B cell (primary cell): ENCODE results near the gene NUMBL. TPM values are rescaled to one million over a fixed set of nuclear protein-coding genes. Genes with fewer than 3 reads are reported as not detected.

Source experiments
- ATAC-seq: fragments of 200-7000 bp; cut with Tn5 transposase; one replicate; pipeline ENCODE4 v1.10.0; 2021; ENCODE audit warnings: low read depth, mild to moderate bottlenecking, moderate number of reproducible peaks, moderate library complexity
- CTCF ChIA-PET: fragments of 350-600 bp; sonication (Branson Sonifier 250); formaldehyde crosslinking; loops from one replicate; lab custom pipeline; 2021; ENCODE audit warnings: antibody characterized with exemption, inconsistent platforms; lab: Charles Lee
- POLR2A ChIA-PET: fragments of 350-600 bp; sonication (Branson Sonifier 250); formaldehyde crosslinking; loops from one replicate; lab custom pipeline; 2021; ENCODE audit warnings: antibody characterized with exemption; lab: Charles Lee
- DNase-seq: peaks from one replicate; pipeline ENCODE4 v3.0.0; 2013
- H2AFZ ChIP-seq: 2 replicates; pipeline ENCODE4 v1.6.1; 2012; ENCODE audit warnings: mild to moderate bottlenecking, low read depth, low read length; ENCODE audit not compliant: insufficient read depth, poor library complexity, severe bottlenecking
- H3K27ac ChIP-seq, 2 donors: 1 replicate in 1 of 2; 2 replicates in 1 of 2; pipeline ENCODE4 v1.5.1; 2012 to 2013; ENCODE audit warnings: low read length in 2 of 2, mild to moderate bottlenecking in 2 of 2, moderate library complexity in 1 of 2
- H3K27me3 ChIP-seq, 4 experiments: fragments of 200-600 bp in 1 of 4; sonication (generic) in 1 of 4; replicated peaks in 1 of 4; 1 replicate in 2 of 4; 2 replicates in 2 of 4; pipeline versions ENCODE4 v1.6.1 to v1.7.0; 2013 to 2016; ENCODE audit warnings: low read length in 3 of 4, mild to moderate bottlenecking in 2 of 4, mixed read lengths in 1 of 4, moderate library complexity in 1 of 4; ENCODE audit not compliant: insufficient read depth in 4 of 4, control insufficient read depth in 3 of 4; ENCODE audit errors: control extremely low read depth in 1 of 4
- H3K36me3 ChIP-seq, 2 experiments: replicated peaks in 1 of 2; 1 replicate in 1 of 2; 2 replicates in 1 of 2; pipeline versions ENCODE4 v1.6.1 to v1.7.1; 2013; ENCODE audit warnings: low read length in 1 of 2; ENCODE audit not compliant: insufficient read depth in 2 of 2, control insufficient read depth in 1 of 2; ENCODE audit errors: control extremely low read depth in 1 of 2, extremely low read depth in 1 of 2
- H3K4me1 ChIP-seq, 2 donors: fragments of 200-600 bp in 1 of 2; sonication (generic) in 1 of 2; 1 replicate in 1 of 2; 2 replicates in 1 of 2; pipeline versions ENCODE4 v1.5.1 to v1.6.1; 2013 to 2017; ENCODE audit warnings: low read length in 2 of 2; ENCODE audit not compliant: control insufficient read depth in 2 of 2, insufficient read depth in 2 of 2
- H3K4me2 ChIP-seq: replicated peaks from 2 replicates; pipeline ENCODE3; 2012; ENCODE audit warnings: mild to moderate bottlenecking, low read depth, low read length; ENCODE audit not compliant: poor library complexity, severe bottlenecking
- H3K4me3 ChIP-seq, 5 experiments: fragments of 200-600 bp in 1 of 5; sonication (generic) in 1 of 5; 1 replicate in 3 of 5; 2 replicates in 2 of 5; pipeline versions ENCODE4 v1.5.1 to v1.7.0; 2011 to 2016; ENCODE audit warnings: low read length in 4 of 5, mild to moderate bottlenecking in 4 of 5, low read depth in 2 of 5, control low read depth in 1 of 5, moderate library complexity in 1 of 5; ENCODE audit not compliant: insufficient read depth in 1 of 5; ENCODE audit errors: control extremely low read depth in 1 of 5, extremely low read depth in 1 of 5
- H3K79me2 ChIP-seq: fragments of 200-600 bp; sonication (generic); one replicate; pipeline ENCODE4 v1.6.0; 2016; ENCODE audit warnings: low read length; ENCODE audit not compliant: control insufficient read depth, insufficient read depth
- H3K9ac ChIP-seq: fragments of 200-600 bp; sonication (generic); 2 replicates; pipeline ENCODE4 v1.6.1; 2017; ENCODE audit warnings: mild to moderate bottlenecking, low read length, moderate library complexity
- H3K9me3 ChIP-seq, 3 donors: one replicate each; pipeline versions ENCODE4 v1.6.1 to v1.7.1; 2013; ENCODE audit warnings: low read length in 2 of 3; ENCODE audit not compliant: control insufficient read depth in 2 of 3, insufficient read depth in 1 of 3; ENCODE audit errors: control extremely low read depth in 1 of 3
- H4K20me1 ChIP-seq: 2 replicates; pipeline ENCODE4 v1.6.0; 2012; ENCODE audit warnings: mild to moderate bottlenecking, low read length; ENCODE audit not compliant: insufficient read depth, control insufficient read depth, poor library complexity, severe bottlenecking
- H3K27ac Mint-ChIP-seq: one replicate; pipeline ENCODE4 v1.8.0; 2021; ENCODE audit warnings: mixed read lengths
- H3K27me3 Mint-ChIP-seq: one replicate; pipeline ENCODE4 v1.8.0; 2021; ENCODE audit warnings: mixed read lengths
- H3K4me1 Mint-ChIP-seq: one replicate; pipeline ENCODE4 v1.8.0; 2021; ENCODE audit warnings: mixed read lengths
- H3K4me3 Mint-ChIP-seq: one replicate; pipeline ENCODE4 v1.8.0; 2021; ENCODE audit warnings: mixed read lengths
- H3K9me3 Mint-ChIP-seq: one replicate; pipeline ENCODE4 v1.8.0; 2022; ENCODE audit warnings: mixed read lengths; ENCODE audit not compliant: insufficient read depth
- CTCF ChIP-seq: fragments of 200-600 bp; IDR thresholded peaks from one replicate; pipeline ENCODE4 v1.8.0; 2022; ENCODE audit warnings: antibody characterized with exemption, mild to moderate bottlenecking
- EZH2 ChIP-seq: IDR thresholded peaks from 2 replicates; pipeline ENCODE4 v1.6.1; 2012; ENCODE audit warnings: borderline replicate concordance, low read depth, mild to moderate bottlenecking, moderate library complexity, low read length; ENCODE audit not compliant: insufficient read depth, poor library complexity, severe bottlenecking
- WGBS: methylation state at CpG from one replicate; pipeline ENCODE4 v1.1.5; 2013; ENCODE audit warnings: missing lambda C conversion rate; ENCODE audit not compliant: insufficient coverage; 5-methylcytosine and 5-hydroxymethylcytosine counted together
- intact Hi-C: fragments of 100-400 bp; cut with micrococcal nuclease; formaldehyde crosslinking; loops from one replicate; pipeline ENCODE4 v1.10.0; 2022
- polyA minus RNA-seq: library from RNA; depleted of rRNA, polyadenylated mRNA; stranded (reverse); fragments of >200 nt; gene quantifications from 2 replicates; pipeline ENCODE4 v1.2.3, GENCODE V29; 2012
- polyA plus RNA-seq: library from polyadenylated mRNA; depleted of rRNA; stranded (reverse); fragments of >200 nt; gene quantifications from 2 replicates; pipeline ENCODE4 v1.2.3, GENCODE V29; 2012
- total RNA-seq, 2 donors: library from RNA; stranded (reverse); fragments of 120-200 nt in 1 of 2; gene quantifications; 1 replicate in 1 of 2; 2 replicates in 1 of 2; pipeline versions ENCODE4 v1.2.3 to v1.2.4, GENCODE V29; 2013 to 2022

NUMBL gene
- total RNA-seq (21.8 and 27.7 TPM in 2 replicates), polyA plus RNA-seq (7.8 and 14.2 TPM in 2 replicates), polyA minus RNA-seq (8.9 and 18.7 TPM in 2 replicates)
- total RNA-seq (2013) = 1.9 TPM

- H3K27ac Mint-ChIP-seq = peak within 1 kb of the TSS; percentile 88
- Histone ChIP-seq H3K79me2 (peaks cover 3% of the 10 kb centered on the region), H3K9ac (peak within 1 kb of the TSS; percentile 78), H3K4me2 (peak within 1 kb of the TSS; percentile 100), H3K36me3 (peaks cover 0 to 16% of the 10 kb centered on the region in 2 experiments), H3K27me3 (no peaks in the 10 kb centered on the region), H3K4me3 (peak within 1 kb of the TSS; percentile 26 to 87 (median 62)), H3K27ac (peak within 1 kb of the TSS; percentile 6 to 28), H2AFZ (peak within 1 kb of the TSS; percentile 85), H3K4me1 (peaks cover 44 to 51% of the 10 kb centered on the region in 2 donors), H3K9me3 (no peaks in the 10 kb centered on the region), H4K20me1 (no peaks in the 10 kb centered on the region)
- WGBS = 2% methylated on average over 46 of the region's 50 CpGs
- POLR2A ChIA-PET = interaction anchor here (0.9 to 1.4 kb wide), 3 partner anchors 60 to 88 kb away, joined by 3 to 7 read pairs (median 3); partner anchors contain the start of genes ACTMAP, RAB4B and SNRPA
- H3K27me3 Mint-ChIP-seq = no peaks in the 10 kb centered on the region
- peak within 1 kb of the TSS; percentile 97 for H3K4me3 Mint-ChIP-seq
- CTCF ChIA-PET = interaction anchor here (0.6 to 2.0 kb wide), 3 partner anchors 29 to 173 kb away, joined by 3 to 6 read pairs (median 5); no protein-coding TSS in a partner anchor
- DNase-seq (no peak), ATAC-seq (no peak)
- TF ChIP-seq CTCF (no peak), EZH2 (no peak)
- no peaks in the 10 kb centered on the region for H3K9me3 Mint-ChIP-seq
- peaks cover 15% of the 10 kb centered on the region for H3K4me1 Mint-ChIP-seq
- intact Hi-C loops = loop anchor here (1.0 kb wide), 4 partner anchors 25 to 88 kb away; partner anchors contain the start of genes ACTMAP and RAB4B
Observed at GRCh38 chr19:40690050-40690692, at the start of gene NUMBL. Gene NUMBL (minus strand): TSS chr19:40690651. CDS start chr19:40690483, 168 bp downstream.
